HFFc6 (cell line): ENCODE measurements around the gene PARP6. TPM values are rescaled to one million over a fixed set of nuclear protein-coding genes. Genes with fewer than 3 reads are reported as not detected.
A peak's percentile ranks its signal among the peaks of the same experiment; 100 is the strongest.

ENCODE experiments used
- DNase-seq: peaks from one replicate; pipeline ENCODE4 v3.0.0-alpha.2; 2018
- H3K27ac Mint-ChIP-seq: 2 replicates; pipeline ENCODE4 v1.8.0; 2020; ENCODE audit warnings: mild to moderate bottlenecking, mixed read lengths
- H3K27me3 Mint-ChIP-seq: 2 replicates; pipeline ENCODE4 v1.8.0; 2021; ENCODE audit warnings: mild to moderate bottlenecking, moderate library complexity, mixed read lengths; ENCODE audit not compliant: insufficient read depth
- H3K36me3 Mint-ChIP-seq: 2 replicates; pipeline ENCODE4 v1.8.0; 2021; ENCODE audit warnings: low read depth, mixed read lengths
- H3K4me1 Mint-ChIP-seq: 2 replicates; pipeline ENCODE4 v1.8.0; 2020; ENCODE audit warnings: low read depth, mixed read lengths
- H3K4me3 Mint-ChIP-seq: 2 replicates; pipeline ENCODE4 v1.8.0; 2020; ENCODE audit warnings: mild to moderate bottlenecking, moderate library complexity, mixed read lengths
- H3K9me3 Mint-ChIP-seq: 2 replicates; pipeline ENCODE4 v1.8.0; 2020; ENCODE audit warnings: mild to moderate bottlenecking, mixed read lengths
- CTCF ChIP-seq: fragments of 200-600 bp; sonication (generic); IDR thresholded peaks from 2 replicates; pipeline ENCODE4 v1.5.0; 2021; ENCODE audit warnings: antibody characterized with exemption, mild to moderate bottlenecking
- total RNA-seq, 6 experiments: library from RNA; stranded (reverse); fragmentation: NEBNext Ultra II Directional; extraction: Animal tissue kit (Norgen Biotek cat#: 25700); gene quantifications; 2 replicates in 1 of 6; 3 replicates in 5 of 6; pipeline ENCODE4 v1.2.3, GENCODE V29; 2021

The PARP6 gene
- total RNA-seq, 6 experiments from 2014 or later, result 21.6 to 27.8 (median 24.6) TPM

DNA sequence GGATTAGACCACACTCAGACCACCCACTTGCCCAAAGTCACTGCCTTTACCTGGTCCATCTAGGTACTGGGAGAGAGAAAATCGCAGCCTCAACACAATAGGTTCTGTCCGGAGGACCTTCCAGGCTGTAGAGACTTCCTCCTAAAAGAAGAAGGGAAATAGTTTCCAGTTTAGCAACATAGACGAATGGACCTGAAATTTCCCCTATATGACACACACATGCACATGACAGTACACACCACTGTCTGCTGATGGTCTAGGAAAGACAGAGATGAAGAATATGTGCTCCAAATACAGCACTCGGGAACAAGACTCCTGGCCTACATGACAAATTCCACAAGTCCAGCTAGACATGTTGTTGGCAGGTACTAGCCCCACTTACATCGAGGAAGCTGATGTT, 7.3 kb downstream of the PARP6 start:
- H3K27me3 Mint-ChIP-seq, result no peaks in the 10 kb centered on the region; the same call in 1 of the 2 replicates
- H3K27ac Mint-ChIP-seq, result no peak overlapping the region
- H3K4me3 Mint-ChIP-seq, result no peak overlapping the region
- DNase-seq, result no peak
- H3K9me3 Mint-ChIP-seq, result no peaks in the 10 kb centered on the region
- TF ChIP-seq CTCF, result no peak
- peaks cover 10% of the 10 kb centered on the region for H3K4me1 Mint-ChIP-seq
- peaks cover 44% of the 10 kb centered on the region for H3K36me3 Mint-ChIP-seq

- no peak for DNase-seq
- Mint-ChIP-seq H3K36me3 (peaks cover 39% of the 10 kb centered on the region), H3K9me3 (no peaks in the 10 kb centered on the region)
Observed at GRCh38 chr15:72252663-72253299, 19.6 kb downstream of the PARP6 start.

DNA sequence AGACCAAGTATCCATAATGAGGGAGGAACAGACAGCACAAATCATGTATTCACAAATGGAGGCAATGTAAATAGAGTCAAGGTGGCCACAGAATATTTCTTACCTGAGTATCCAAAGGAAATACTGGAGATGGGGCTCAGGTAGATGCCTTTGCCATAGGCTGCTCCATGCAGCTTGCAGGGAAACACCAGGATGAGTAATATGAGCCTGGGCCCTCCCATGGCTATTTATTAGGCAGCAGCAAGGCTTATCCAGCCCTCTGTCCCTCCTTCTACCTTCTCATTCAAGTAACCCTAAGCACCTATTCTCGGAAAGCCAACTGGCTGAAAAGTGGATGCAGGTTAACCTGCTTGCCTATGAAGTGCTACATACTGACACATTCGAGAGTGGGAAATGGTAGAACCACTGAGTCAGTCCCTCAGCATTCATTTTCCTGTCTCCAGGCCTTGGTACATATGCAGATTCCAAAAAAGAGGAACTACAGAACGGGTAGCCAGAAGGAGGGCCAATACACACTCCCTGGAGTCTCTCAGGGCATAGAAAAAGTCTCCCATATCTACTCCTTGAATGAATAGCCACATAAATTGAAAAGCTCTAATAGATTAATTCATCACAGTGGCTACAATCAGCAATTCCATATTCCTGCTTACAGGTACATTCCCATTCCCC, 23.1 kb downstream of the PARP6 start:
- DNase-seq, result no peak
- H3K27ac Mint-ChIP-seq, result peak overlapping the region; percentile 47
- no peak for TF ChIP-seq CTCF
- no peaks in the 10 kb centered on the region for H3K27me3 Mint-ChIP-seq
- no peaks in the 10 kb centered on the region for H3K9me3 Mint-ChIP-seq
- H3K4me1 Mint-ChIP-seq, result peaks cover 18% of the 10 kb centered on the region
- no peak overlapping the region for H3K4me3 Mint-ChIP-seq
- H3K36me3 Mint-ChIP-seq, result peaks cover 41% of the 10 kb centered on the region

More at GRCh38 chr15:72252663-72253299, 19.6 kb downstream of the PARP6 start:
- Mint-ChIP-seq H3K27ac (no peak overlapping the region), H3K4me3 (no peak overlapping the region), H3K4me1 (peaks cover 18% of the 10 kb centered on the region), H3K27me3 (no peaks in the 10 kb centered on the region)
- TF ChIP-seq CTCF, result no peak

- Mint-ChIP-seq H3K27me3 (no peaks in the 10 kb centered on the region), H3K36me3 (peaks cover 43% of the 10 kb centered on the region), H3K27ac (peak overlapping the region; percentile 47), H3K9me3 (no peaks in the 10 kb centered on the region), H3K4me1 (peaks cover 23% of the 10 kb centered on the region), H3K4me3 (no peak overlapping the region)
- no peak for DNase-seq
- no peak for TF ChIP-seq CTCF
Observed at GRCh38 chr15:72248514-72248913, 23.8 kb downstream of the PARP6 start.

GRCh38 chr15:72242775-72243370, 29.5 kb downstream of the PARP6 start:
- TF ChIP-seq CTCF, result no peak
- Mint-ChIP-seq H3K4me3 (no peak overlapping the region), H3K36me3 (peaks cover 47% of the 10 kb centered on the region), H3K27ac (no peak overlapping the region), H3K4me1 (peaks cover 15% of the 10 kb centered on the region), H3K9me3 (no peaks in the 10 kb centered on the region), H3K27me3 (no peaks in the 10 kb centered on the region)
- DNase-seq, result no peak
